Stimulated activated naive CD8-positive, alpha-beta T cell treated with anti-CD3 and anti-CD28 coated beads, Interleukin-15, Interleukin-2, amounts not matched to agents 100 ng/mL and 50 ng/mL, for 24 hours (primary cell): ENCODE results near the gene TLR7.

Experiments
- H3K27ac Mint-ChIP-seq: one replicate; pipeline ENCODE4 v1.8.0; 2021; ENCODE audit warnings: mild to moderate bottlenecking, mixed read lengths
- H3K27me3 Mint-ChIP-seq: one replicate; pipeline ENCODE4 v1.8.0; 2021; ENCODE audit warnings: mixed read lengths
- H3K36me3 Mint-ChIP-seq: one replicate; pipeline ENCODE4 v1.8.0; 2021; ENCODE audit warnings: low read depth, mixed read lengths
- H3K4me1 Mint-ChIP-seq: one replicate; pipeline ENCODE4 v1.8.0; 2021; ENCODE audit warnings: low read depth, mixed read lengths
- H3K4me3 Mint-ChIP-seq: one replicate; pipeline ENCODE4 v1.8.0; 2021; ENCODE audit warnings: mild to moderate bottlenecking, mixed read lengths
- H3K9me3 Mint-ChIP-seq: one replicate; pipeline ENCODE4 v1.8.0; 2021; ENCODE audit warnings: mixed read lengths

Gene TLR7

DNA sequence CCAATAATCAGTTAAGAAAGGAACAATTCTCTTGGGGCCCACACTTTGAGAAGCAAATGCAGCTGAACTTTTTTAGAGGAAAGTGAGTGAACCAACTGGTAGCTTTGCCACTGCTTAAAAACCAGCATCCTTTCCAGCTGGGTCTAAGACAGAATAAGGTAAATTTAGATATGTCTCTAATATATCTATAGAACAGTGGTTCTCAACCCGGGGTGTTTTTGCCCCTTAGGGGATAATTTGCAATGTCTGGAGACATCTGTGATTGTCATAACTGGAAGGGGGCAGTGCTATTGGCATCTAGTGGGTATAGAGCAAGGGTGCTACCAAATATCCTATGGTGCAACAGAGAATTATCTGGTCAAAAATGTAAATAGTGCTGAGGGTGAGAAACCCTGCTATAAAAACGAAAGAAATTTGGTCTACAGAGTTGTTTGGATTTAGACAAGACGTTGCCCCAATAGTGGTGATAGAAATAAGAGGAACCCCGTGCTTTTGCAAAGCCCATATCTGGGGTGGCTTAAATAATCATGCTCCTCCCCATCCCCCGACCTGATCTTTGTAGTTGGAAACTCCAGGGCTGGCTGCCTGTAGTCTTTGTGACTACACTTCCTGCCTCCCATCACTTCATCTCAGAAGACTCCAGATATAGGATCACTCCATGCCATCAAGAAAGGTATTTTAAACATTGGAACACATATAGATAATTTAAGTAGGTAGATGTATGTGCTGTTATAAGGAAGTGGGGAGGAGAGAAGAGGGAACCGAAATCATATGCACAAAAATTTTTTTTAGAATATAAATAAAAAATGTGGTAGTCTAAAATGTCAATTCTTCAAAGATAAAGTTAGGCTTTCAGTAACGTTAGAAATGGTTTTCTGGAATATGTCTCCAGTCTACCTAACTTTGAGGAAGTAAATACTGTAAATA, at the start of gene TLR7:
Gene TLR7, plus strand, starts transcription at position 622 of the 927 bp plus-strand sequence. CDS start 507 bp downstream, outside the sequence.
- Mint-ChIP-seq H3K4me1 (peaks cover 9% of the 10 kb centered on the region), H3K27me3 (peaks cover 3% of the 10 kb centered on the region), H3K27ac (peak within 1 kb of the TSS; percentile 80), H3K36me3 (peaks cover 4% of the 10 kb centered on the region), H3K4me3 (peak within 1 kb of the TSS; percentile 63), H3K9me3 (no peaks in the 10 kb centered on the region)

DNA sequence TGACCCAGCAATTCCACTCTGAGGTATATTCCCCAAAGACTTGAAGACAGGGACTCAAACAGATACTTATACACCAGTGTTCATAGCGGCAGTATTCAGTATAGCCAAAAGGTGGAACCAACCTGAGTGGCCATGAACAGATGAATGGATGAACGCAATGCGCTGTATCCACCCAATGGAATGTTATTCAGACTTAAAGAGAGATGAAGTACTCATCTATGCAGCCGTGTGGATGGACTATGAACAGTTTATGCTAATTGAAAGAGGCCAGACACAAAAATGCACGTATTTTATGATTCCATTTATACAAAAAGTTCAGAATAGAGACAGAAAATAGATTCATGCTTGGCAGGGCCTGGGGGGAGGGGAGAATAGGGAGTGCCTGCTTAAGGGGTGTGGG, 49.3 kb upstream of the TLR7 start:
- H3K4me1 Mint-ChIP-seq: peaks cover 7% of the 10 kb centered on the region
- no peak overlapping the region for H3K27ac Mint-ChIP-seq
- no peaks in the 10 kb centered on the region for H3K27me3 Mint-ChIP-seq
- no peak overlapping the region for H3K4me3 Mint-ChIP-seq
- H3K9me3 Mint-ChIP-seq: no peaks in the 10 kb centered on the region
- peaks cover 43% of the 10 kb centered on the region for H3K36me3 Mint-ChIP-seq

GRCh38 chrX:12819222-12819621, 47.6 kb upstream of the TLR7 start:
- Mint-ChIP-seq H3K27ac (no peak overlapping the region), H3K36me3 (peaks cover 44% of the 10 kb centered on the region), H3K4me3 (no peak overlapping the region), H3K27me3 (no peaks in the 10 kb centered on the region), H3K9me3 (no peaks in the 10 kb centered on the region), H3K4me1 (peaks cover 4% of the 10 kb centered on the region)

- Mint-ChIP-seq H3K4me1 (no peaks in the 10 kb centered on the region), H3K27me3 (no peaks in the 10 kb centered on the region), H3K27ac (no peak overlapping the region), H3K9me3 (no peaks in the 10 kb centered on the region), H3K4me3 (no peak overlapping the region), H3K36me3 (peaks cover 52% of the 10 kb centered on the region)
These were observed 46.1 kb upstream of the TLR7 start for GRCh38 chrX:12820737-12821136.

- H3K9me3 Mint-ChIP-seq: no peaks in the 10 kb centered on the region
- no peaks in the 10 kb centered on the region for H3K4me1 Mint-ChIP-seq
These were observed 41.9 kb upstream of the TLR7 start for GRCh38 chrX:12824944-12825343.

GRCh38 chrX:12825801-12826200, 41.1 kb upstream of the TLR7 start:
- no peaks in the 10 kb centered on the region for H3K9me3 Mint-ChIP-seq
- peaks cover 31% of the 10 kb centered on the region for H3K36me3 Mint-ChIP-seq
- H3K27me3 Mint-ChIP-seq: no peaks in the 10 kb centered on the region
- no peak overlapping the region for H3K4me3 Mint-ChIP-seq
- H3K4me1 Mint-ChIP-seq: no peaks in the 10 kb centered on the region
- no peak overlapping the region for H3K27ac Mint-ChIP-seq

More at GRCh38 chrX:12824944-12825343, 41.9 kb upstream of the TLR7 start:
- H3K27ac Mint-ChIP-seq: no peak overlapping the region
- H3K4me3 Mint-ChIP-seq: no peak overlapping the region
- no peaks in the 10 kb centered on the region for H3K27me3 Mint-ChIP-seq
- H3K36me3 Mint-ChIP-seq: peaks cover 37% of the 10 kb centered on the region

DNA sequence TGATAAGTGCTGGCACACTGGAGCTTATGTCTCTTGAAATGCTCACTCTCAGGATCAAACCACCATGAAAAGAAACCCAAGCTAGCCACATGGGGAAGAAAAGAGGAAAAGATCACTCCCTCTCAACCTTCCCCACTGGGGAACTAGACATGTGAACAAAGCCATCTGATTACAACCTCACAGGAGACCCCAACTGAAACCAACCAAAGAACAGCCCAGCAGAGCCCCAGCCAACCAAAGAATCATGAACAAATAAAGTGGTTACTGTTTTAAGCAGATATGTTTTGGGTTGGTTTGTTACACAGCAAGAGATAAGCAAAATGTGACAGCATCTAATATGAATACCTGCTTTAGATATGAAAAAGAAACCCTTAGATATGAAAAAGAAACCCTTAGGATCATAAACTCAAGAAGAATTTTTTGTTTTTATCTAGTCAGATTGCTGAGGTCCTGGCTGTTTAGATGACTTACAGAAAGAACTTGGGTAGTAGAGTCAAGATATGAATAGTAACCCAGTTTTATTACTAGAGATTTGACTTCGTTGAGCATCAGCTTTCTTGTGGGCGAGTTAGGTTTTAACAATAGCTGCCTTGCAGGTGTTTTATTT, 23.7 kb upstream of the TLR7 start:
- Mint-ChIP-seq H3K36me3 (no peaks in the 10 kb centered on the region), H3K4me1 (peaks cover 17% of the 10 kb centered on the region), H3K27me3 (no peaks in the 10 kb centered on the region), H3K27ac (peak overlapping the region; percentile 76), H3K9me3 (no peaks in the 10 kb centered on the region), H3K4me3 (peak overlapping the region; percentile 69)

DNA sequence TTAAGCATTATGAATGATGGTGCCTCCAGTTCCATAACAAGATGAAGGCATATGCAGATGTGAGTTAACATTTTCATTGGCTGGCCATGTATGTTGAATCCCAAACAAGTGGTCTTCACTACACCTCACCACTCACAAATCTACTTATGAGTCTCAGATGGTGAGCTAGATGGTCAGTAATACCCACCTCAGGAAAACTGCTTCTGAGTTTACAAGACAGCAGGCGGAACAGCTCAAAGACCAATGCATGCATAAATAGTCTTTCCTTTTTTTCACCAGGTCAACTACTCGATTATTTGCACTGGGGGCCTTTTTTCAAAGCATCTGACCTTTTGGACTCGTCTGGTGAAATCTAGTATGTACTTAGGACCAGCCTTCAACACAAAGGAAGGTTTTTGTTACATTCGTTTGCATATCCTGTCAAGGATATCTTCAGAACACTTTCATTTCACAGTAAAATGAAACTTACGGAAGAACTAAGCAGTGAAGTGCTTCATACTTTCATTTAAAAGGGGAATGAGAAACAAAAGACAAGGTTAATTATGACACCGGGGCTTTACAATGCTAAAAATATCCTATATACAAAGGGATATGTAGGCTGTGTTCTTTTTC, 23.1 kb upstream of the TLR7 start:
- Mint-ChIP-seq H3K36me3 (no peaks in the 10 kb centered on the region), H3K4me3 (peak overlapping the region; percentile 69)

DNA sequence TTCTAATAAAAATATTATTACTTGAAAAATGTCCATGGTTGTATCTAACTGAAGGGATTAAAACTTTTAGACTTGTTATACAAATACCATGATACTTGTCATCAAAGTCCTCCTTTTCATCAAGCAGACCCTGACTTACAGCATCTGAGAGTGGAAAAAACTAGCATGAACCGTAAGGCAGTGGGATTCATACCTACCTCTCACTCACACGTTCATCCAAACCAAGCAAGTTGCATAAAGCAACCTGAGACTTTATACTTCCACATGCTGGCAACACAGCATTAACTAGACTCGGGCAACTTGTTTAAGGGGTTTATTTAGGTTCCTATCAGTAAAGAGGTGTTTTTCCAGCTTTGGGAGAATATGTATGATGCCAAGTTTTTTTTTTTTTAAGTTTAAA, 22.6 kb upstream of the TLR7 start:
- Mint-ChIP-seq H3K4me3 (peak overlapping the region; percentile 69), H3K36me3 (no peaks in the 10 kb centered on the region), H3K27me3 (no peaks in the 10 kb centered on the region), H3K27ac (no peak overlapping the region), H3K9me3 (no peaks in the 10 kb centered on the region), H3K4me1 (peaks cover 17% of the 10 kb centered on the region)

More for the DNA sequence above, 23.1 kb upstream of the TLR7 start:
- Mint-ChIP-seq H3K4me1 (peaks cover 17% of the 10 kb centered on the region), H3K9me3 (no peaks in the 10 kb centered on the region), H3K27ac (peak overlapping the region; percentile 76), H3K27me3 (no peaks in the 10 kb centered on the region)

GRCh38 chrX:12865359-12865758, 1.5 kb upstream of the TLR7 start:
- peaks cover 4% of the 10 kb centered on the region for H3K36me3 Mint-ChIP-seq
- H3K27me3 Mint-ChIP-seq: peaks cover 3% of the 10 kb centered on the region
- H3K4me1 Mint-ChIP-seq: peaks cover 9% of the 10 kb centered on the region
- H3K27ac Mint-ChIP-seq: no peak overlapping the region
- H3K4me3 Mint-ChIP-seq: no peak overlapping the region
- H3K9me3 Mint-ChIP-seq: no peaks in the 10 kb centered on the region

DNA sequence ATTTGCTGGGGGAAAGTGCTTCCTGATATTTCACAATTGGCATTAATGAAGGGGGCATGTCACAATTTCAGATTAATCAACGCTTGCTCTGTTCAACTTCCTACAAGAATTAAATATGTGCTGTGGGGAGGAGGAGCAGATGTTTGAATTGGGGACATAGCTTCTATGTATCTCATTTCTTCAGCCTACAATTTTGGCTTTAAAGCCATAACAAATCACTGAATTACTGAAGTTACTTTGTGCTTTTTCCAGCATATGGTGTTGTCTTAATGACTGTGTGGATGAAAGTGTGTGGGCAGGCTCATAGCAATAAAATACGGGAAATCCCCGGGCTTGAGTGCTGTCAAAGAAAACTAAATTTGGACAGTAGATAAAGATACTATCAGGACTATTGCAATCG, 813 bp downstream of the TLR7 start:
- Mint-ChIP-seq H3K9me3 (no peaks in the 10 kb centered on the region), H3K36me3 (peaks cover 4% of the 10 kb centered on the region), H3K4me1 (peaks cover 9% of the 10 kb centered on the region), H3K4me3 (peak overlapping the region; percentile 63), H3K27me3 (peaks cover 3% of the 10 kb centered on the region), H3K27ac (peak overlapping the region; percentile 80)

GRCh38 chrX:12868747-12869146, 1.9 kb downstream of the TLR7 start:
- H3K27me3 Mint-ChIP-seq: peaks cover 3% of the 10 kb centered on the region
- H3K9me3 Mint-ChIP-seq: no peaks in the 10 kb centered on the region
- peak overlapping the region; percentile 37 for H3K4me3 Mint-ChIP-seq
- H3K36me3 Mint-ChIP-seq: no peaks in the 10 kb centered on the region
- peaks cover 9% of the 10 kb centered on the region for H3K4me1 Mint-ChIP-seq
- peak overlapping the region; percentile 58 for H3K27ac Mint-ChIP-seq

- H3K9me3 Mint-ChIP-seq: no peaks in the 10 kb centered on the region
- no peak overlapping the region for H3K27ac Mint-ChIP-seq
- no peaks in the 10 kb centered on the region for H3K27me3 Mint-ChIP-seq
- H3K4me3 Mint-ChIP-seq: no peak overlapping the region
- peaks cover 17% of the 10 kb centered on the region for H3K4me1 Mint-ChIP-seq
- H3K36me3 Mint-ChIP-seq: no peaks in the 10 kb centered on the region
These were observed 4.4 kb downstream of the TLR7 start for GRCh38 chrX:12871257-12871656.

DNA sequence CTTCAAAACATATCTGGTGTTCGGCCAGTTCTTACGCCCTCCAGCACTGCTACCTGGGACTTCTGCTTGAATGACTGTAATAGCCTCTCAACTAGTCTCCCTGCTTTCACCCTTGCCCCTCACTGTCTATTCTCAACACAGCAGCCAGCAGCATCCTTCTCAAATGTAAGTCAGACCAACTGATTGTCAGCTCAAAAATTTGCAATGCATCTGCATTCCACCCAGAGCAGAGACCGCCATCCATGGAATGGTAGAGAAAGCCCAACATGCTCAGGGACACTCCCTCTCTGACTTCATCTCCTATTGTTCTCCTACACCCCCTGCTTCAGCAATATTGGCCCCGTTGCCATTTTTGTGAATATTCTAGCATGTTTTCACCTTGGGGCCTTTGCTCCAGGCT, 5.9 kb downstream of the TLR7 start:
- Mint-ChIP-seq H3K4me3 (no peak overlapping the region), H3K27ac (no peak overlapping the region), H3K9me3 (no peaks in the 10 kb centered on the region), H3K4me1 (peaks cover 11% of the 10 kb centered on the region), H3K27me3 (no peaks in the 10 kb centered on the region), H3K36me3 (no peaks in the 10 kb centered on the region)

DNA sequence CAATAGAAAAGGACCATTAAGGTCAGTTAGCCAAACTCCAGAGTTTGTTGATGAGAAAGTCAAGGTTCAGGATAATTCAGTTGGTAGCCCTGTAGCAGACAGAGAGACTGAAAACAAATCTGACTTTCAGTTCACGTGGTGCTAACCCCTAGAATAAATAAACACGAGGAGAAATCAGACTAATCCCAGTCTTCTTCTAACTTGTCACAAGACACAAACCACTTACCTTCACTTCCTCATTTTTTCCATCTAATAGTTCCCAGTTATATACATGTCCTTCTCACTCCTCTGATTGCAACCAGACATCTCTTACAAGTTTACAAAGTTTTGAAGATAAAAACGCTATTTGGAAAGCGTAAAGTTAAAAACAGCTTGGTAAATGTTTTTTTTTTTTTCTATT, 7.7 kb downstream of the TLR7 start:
- Mint-ChIP-seq H3K27ac (no peak overlapping the region), H3K4me1 (peaks cover 8% of the 10 kb centered on the region), H3K27me3 (no peaks in the 10 kb centered on the region), H3K4me3 (no peak overlapping the region), H3K9me3 (no peaks in the 10 kb centered on the region), H3K36me3 (no peaks in the 10 kb centered on the region)
